Measurements from ENCODE around the gene NT5C1A. TPM values are rescaled to one million over a fixed set of nuclear protein-coding genes. Genes with fewer than 3 reads are reported as not detected.

The NT5C1A gene
- total RNA-seq, 1 donor from 2014 or later, result not detected

DNA sequence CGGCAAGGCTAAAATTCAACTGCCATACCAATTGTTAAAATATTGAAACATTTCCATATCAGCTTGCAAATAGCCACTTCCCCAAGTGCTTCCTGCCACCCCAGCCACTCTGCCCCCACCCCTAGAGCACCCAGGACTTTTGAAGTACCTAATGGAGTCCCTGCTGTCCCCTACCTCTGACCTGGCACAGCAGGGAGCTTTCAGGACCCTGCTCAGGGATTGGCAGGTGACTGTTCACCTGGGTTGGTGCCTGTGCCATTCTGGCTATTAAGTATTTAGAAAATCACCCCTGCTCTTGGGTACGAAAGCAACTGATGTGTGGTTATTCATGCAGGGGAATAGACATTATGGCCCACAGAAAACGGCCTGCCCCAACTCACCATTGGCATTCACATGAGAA, 28.4 kb upstream of the NT5C1A start:
- intact Hi-C loops (cut with DNase I), result no loop called here
- Histone ChIP-seq H3K4me1 (no peaks in the 10 kb centered on the region), H3K36me3 (no peaks in the 10 kb centered on the region), H3K27ac (no peak overlapping the region), H3K27me3 (no peaks in the 10 kb centered on the region), H3K4me3 (no peak overlapping the region), H3K9me3 (no peaks in the 10 kb centered on the region)
- no peak for DNase-seq (ENCODE audit: low spot score in 2 of 2)
- TF ChIP-seq, protein P1, sequence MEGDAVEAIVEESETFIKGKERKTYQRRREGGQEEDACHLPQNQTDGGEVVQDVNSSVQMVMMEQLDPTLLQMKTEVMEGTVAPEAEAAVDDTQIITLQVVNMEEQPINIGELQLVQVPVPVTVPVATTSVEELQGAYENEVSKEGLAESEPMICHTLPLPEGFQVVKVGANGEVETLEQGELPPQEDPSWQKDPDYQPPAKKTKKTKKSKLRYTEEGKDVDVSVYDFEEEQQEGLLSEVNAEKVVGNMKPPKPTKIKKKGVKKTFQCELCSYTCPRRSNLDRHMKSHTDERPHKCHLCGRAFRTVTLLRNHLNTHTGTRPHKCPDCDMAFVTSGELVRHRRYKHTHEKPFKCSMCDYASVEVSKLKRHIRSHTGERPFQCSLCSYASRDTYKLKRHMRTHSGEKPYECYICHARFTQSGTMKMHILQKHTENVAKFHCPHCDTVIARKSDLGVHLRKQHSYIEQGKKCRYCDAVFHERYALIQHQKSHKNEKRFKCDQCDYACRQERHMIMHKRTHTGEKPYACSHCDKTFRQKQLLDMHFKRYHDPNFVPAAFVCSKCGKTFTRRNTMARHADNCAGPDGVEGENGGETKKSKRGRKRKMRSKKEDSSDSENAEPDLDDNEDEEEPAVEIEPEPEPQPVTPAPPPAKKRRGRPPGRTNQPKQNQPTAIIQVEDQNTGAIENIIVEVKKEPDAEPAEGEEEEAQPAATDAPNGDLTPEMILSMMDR (IDR thresholded peaks at IDR 0.05), result no peak

DNA sequence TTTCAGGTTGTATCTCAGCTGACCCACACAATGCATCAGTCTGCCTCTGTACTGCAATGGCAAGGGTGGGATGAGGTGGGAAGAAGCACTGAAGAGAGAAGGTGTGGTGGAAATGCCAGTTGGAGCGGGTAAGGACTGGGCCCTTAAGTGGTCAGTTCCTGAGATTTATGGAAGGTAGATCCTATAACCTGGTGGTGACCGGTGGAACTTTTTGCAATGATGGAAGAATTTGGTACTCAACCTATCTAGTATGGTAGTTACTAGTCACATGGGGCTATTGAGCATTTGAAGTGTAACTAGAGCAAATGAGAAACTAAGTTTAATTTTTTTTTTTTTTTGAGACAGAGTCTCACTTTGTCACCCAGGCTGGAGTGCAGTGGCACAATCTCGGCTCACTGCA, 27.5 kb upstream of the NT5C1A start:
- intact Hi-C loops (cut with DNase I), result no loop called here
- TF ChIP-seq, protein P1 (IDR thresholded peaks at IDR 0.05), result no peak
- H3K9me3 ChIP-seq, result no peaks in the 10 kb centered on the region
- H3K4me1 ChIP-seq, result no peaks in the 10 kb centered on the region
- no peak overlapping the region for H3K27ac ChIP-seq
- DNase-seq (ENCODE audit: low spot score in 2 of 2), result no peak
- H3K27me3 ChIP-seq, result no peaks in the 10 kb centered on the region
- no peak overlapping the region for H3K4me3 ChIP-seq
- H3K36me3 ChIP-seq, result no peaks in the 10 kb centered on the region

DNA sequence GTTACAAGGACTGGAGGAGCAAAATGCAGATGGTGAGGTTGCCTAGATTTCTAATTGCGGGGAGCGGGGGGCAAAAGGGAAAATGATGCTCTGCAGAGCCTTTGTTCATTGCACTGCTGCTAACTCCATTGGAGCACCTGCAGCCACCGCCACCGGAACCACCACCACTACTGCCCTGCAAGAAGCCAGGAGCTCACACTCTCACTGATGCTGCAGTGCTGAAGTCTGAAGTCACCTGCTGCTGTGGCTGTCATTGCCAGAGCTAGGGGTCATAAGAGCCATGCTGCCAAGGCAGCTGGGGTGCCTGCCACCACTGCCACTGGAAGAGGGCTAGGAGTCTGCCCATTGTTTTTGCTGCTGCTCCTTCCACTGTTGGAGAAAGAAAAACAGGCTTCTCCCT, 26.7 kb upstream of the NT5C1A start:
- DNase-seq (ENCODE audit: low spot score in 2 of 2), result no peak
- no peak overlapping the region for H3K27ac ChIP-seq
- intact Hi-C loops (cut with DNase I), result no loop called here
- no peaks in the 10 kb centered on the region for H3K4me1 ChIP-seq
- no peaks in the 10 kb centered on the region for H3K36me3 ChIP-seq
- H3K27me3 ChIP-seq, result no peaks in the 10 kb centered on the region
- no peak overlapping the region for H3K4me3 ChIP-seq
- TF ChIP-seq, protein P1 (IDR thresholded peaks at IDR 0.05), result no peak
- H3K9me3 ChIP-seq, result no peaks in the 10 kb centered on the region

DNA sequence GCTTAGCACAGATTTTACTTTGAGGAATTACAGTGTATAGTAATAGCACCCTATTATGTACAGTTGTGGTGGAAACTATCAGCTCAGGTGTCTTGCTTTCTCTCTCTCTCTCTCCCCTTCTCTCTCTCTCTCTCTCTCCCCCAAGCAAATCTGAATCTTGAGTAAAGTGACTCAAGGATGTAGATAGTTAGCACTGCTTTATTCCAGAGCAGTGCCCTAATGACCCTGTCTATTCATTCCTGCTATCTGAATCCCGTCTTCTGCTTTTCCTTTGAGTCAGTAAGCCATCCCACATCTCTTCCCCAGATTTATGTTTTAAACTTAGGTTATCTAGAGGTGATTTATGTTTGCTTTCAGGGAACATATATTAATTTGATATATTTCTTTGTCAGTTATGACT, 24.5 kb upstream of the NT5C1A start:
- H3K36me3 ChIP-seq, result no peaks in the 10 kb centered on the region
- TF ChIP-seq, protein P1 (IDR thresholded peaks at IDR 0.05), result no peak
- DNase-seq (ENCODE audit: low spot score in 2 of 2), result no peak
- intact Hi-C loops (cut with DNase I), result no loop called here
- H3K4me1 ChIP-seq, result peaks cover 4 to 10% of the 10 kb centered on the region in 2 donors
- H3K4me3 ChIP-seq, result no peak overlapping the region
- peaks cover 8% of the 10 kb centered on the region for H3K27me3 ChIP-seq
- H3K27ac ChIP-seq, result no peak overlapping the region
- no peaks in the 10 kb centered on the region for H3K9me3 ChIP-seq

DNA sequence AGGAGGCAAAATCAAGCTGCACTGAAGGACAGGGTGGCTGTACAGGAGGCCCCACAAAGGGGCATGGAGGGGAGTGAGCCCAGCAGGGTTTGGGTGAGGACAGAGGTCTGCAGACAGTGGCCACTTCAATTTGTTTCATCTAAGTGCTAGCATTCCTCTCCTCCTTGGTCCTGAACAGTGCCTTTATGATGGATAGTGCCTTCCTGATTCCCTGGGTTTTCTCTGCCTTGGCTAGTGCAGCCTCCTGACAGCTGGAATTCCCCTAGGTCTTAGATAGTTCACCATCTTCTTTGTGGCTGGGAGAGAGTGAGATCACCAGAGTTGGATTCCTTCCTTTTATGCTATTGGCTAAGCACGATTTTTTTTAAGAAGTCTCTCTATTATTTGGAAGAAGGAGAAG, 23.1 kb upstream of the NT5C1A start:
- peaks cover 4 to 15% of the 10 kb centered on the region in 2 donors for H3K4me1 ChIP-seq
- H3K27me3 ChIP-seq, result peaks cover 8% of the 10 kb centered on the region
- H3K36me3 ChIP-seq, result no peaks in the 10 kb centered on the region
- DNase-seq (ENCODE audit: low spot score in 2 of 2), result no peak
- no peaks in the 10 kb centered on the region for H3K9me3 ChIP-seq
- TF ChIP-seq, protein P1 (IDR thresholded peaks at IDR 0.05), result no peak
- intact Hi-C loops (cut with DNase I), result no loop called here
- H3K4me3 ChIP-seq, result no peak overlapping the region
- no peak overlapping the region for H3K27ac ChIP-seq

DNA sequence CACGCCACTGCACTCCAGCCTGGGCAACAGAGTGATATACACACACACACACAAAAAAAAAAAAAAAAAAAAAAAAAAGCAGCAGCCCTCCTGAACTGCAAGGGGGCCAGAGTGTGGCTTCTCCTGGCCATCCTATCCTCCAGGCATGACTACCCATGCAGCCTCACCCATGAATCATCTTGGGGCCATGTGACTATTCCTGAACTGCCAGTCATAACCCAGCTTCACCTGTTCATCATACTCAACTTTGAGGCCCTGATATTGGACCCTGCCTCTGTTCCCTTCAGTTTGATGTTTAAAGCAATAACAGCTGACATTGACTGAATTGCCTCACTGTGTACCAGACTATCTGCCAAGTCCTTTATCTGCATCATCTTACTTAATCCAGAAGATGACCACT, 22.1 kb upstream of the NT5C1A start:
- Histone ChIP-seq H3K27me3 (peaks cover 8% of the 10 kb centered on the region), H3K9me3 (no peaks in the 10 kb centered on the region), H3K27ac (no peak overlapping the region), H3K4me3 (no peak overlapping the region), H3K4me1 (peaks cover 4 to 15% of the 10 kb centered on the region in 2 donors), H3K36me3 (no peaks in the 10 kb centered on the region)
- intact Hi-C loops (cut with DNase I), result no loop called here
- no peak for DNase-seq (ENCODE audit: low spot score in 2 of 2)
- TF ChIP-seq, protein P1 (IDR thresholded peaks at IDR 0.05), result no peak

All from ascending aorta (tissue), 2 donors.